ENCODE measurements around the gene DISC1.
"Not testable (repeated sequence)": the region's sequence is repeated elsewhere in the genome, so short reads cannot be mapped to it uniquely, and the experiment has no call there.

Gene DISC1

GRCh38 chr1:231705806-231706760 lies 79.5 kb downstream of the DISC1 start:
- no peak for DNase-seq

GRCh38 chr1:231706934-231707333 lies 80.3 kb downstream of the DISC1 start:
- DNase-seq: no peak

DNA sequence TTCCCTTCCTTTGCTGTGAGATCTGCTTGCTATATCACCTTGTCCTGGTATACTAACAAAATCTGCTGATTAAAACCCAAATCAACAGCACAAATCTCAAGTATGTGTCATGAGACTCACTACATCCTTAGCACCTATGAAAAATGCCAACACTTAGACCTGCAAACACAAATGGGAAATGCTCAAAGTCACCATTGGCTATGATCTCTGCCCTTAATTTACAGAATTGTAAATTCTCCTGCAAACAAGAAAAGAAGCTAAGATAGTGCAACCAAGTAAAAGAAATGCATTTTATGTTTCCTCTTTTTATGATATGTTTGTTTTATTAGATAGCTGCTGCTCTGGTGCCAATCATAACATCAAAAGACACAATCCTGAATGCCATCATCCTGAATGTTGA lies 80.8 kb downstream of the DISC1 start:
- no peak for DNase-seq

DNA sequence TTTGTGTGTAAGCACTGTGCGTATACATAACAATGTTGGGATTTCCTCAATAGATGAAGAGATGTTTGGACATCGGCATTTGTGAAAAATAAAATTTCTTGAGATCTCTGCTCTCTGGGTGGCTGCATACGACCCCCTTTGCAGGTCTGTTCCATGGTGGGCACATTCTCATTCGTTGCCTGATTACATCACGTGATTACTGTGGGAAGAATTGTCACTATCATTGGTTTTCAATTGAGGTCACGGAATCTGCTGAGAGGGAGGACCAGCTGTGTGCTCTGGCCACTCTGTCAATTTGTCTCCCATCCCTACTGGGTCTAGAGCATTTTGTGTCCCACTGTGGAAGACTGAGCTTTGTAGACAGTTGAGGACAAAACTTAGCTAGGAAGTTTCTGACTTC lies 81.8 kb downstream of the DISC1 start:
- DNase-seq: no peak

- no peak for DNase-seq
Measured at GRCh38 chr1:231714440-231714839, 87.8 kb downstream of the DISC1 start.

DNA sequence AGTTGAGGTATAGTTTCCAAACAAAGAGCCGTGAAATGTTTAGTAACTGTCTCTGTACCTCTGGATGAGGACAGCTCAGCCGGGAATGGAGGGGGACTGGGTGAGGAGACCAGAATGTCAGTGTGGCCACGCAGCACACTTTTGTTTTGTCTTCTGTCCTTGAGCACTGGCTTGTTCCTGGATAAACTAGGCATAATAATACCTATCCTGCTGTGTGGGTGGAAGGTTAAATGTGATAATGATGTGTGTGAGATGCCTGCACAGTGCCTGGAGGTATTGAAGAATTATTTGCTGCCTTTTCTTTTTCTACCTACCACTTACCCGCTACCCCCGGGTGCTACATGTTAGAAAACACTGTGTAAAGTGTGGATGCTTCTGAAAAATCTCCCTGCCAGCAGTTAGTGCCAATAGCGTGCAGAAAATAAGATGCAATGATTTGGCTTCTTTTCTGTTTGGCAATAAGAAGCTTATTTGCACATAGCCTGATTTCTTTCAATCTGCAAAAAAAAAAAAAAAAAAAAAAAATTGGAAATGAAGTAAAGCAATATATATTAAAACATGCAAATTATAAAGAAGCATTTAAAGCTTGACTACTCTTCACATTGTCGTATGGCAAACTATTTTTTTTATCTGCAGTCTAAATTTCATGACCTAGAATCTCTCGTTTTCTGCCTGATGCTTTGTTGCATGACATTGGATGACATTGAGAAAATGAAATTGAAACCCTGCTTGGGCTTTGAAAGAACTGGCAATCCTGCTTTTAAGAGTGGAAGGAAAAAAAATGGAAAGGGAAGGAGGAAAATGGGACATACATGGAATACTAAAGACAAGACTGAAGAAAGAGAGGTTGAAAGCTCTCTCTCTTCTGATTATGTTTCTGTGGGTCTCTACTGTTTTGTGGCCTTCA lies 89.5 kb downstream of the DISC1 start:
- no peak for DNase-seq

- no peak for DNase-seq
Measured at GRCh38 chr1:231716879-231717278, 90.3 kb downstream of the DISC1 start.

GRCh38 chr1:231719485-231720183 lies 93.0 kb downstream of the DISC1 start:
- no peak for DNase-seq

DNA sequence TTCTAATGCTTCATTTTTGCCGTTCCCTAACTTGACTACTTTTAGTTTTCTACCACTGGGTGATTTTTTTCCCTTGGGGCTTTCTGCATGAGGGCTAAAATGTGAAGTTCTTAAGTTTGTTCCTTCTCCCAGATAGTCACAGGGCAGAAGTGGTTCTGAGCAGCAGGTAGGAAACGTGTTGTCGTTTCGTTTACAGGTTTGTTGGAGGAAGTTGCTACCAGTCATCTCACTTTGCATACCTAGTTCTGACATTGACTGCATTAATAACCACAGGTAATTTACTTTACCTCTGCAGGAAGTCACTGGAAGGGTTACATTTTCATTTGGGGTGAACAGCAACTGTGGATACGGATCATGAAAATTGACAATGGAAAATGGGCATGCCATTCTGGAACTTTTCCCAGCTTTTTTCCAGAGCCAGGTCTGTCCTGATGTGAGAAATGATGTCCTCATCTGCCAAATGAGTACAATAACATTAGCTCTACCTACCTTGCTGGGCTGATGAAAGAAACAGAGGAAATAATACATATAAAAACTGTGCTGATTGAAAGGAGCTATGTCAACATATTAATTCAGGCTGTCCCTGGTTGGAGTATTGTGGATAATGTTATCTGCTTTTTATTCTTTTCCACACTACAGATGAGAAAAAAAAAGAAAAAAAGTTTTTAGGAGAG lies 94.2 kb downstream of the DISC1 start:
- no peak for DNase-seq

GRCh38 chr1:231721436-231721835 lies 94.8 kb downstream of the DISC1 start:
- no peak for DNase-seq

GRCh38 chr1:231722356-231722755 lies 95.8 kb downstream of the DISC1 start:
- no peak for DNase-seq

- no peak for DNase-seq
Measured at GRCh38 chr1:231723146-231723545, 96.6 kb downstream of the DISC1 start.

DNA sequence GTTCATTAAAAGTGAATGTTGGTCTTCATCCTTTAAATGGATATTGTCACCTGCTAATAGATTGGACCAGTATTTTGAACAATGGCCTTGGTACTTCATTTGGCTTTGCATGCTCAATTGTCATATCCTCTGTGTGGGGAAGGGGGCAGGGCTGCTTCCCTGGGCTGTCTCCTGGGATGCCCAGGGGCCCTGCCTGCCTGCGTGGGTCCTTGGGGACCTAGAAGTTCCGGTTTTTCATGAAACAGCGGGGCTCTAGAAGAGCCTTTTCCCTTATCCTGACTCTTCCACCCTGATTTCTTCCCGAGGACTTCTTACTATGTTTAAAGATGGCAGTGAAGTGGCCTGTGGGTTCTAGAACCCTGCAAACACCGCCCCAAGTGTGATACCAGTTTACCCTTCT lies 97.5 kb downstream of the DISC1 start:
- no peak for DNase-seq

GRCh38 chr1:231724876-231725647 lies 98.5 kb downstream of the DISC1 start:
- DNase-seq: no peak

DNA sequence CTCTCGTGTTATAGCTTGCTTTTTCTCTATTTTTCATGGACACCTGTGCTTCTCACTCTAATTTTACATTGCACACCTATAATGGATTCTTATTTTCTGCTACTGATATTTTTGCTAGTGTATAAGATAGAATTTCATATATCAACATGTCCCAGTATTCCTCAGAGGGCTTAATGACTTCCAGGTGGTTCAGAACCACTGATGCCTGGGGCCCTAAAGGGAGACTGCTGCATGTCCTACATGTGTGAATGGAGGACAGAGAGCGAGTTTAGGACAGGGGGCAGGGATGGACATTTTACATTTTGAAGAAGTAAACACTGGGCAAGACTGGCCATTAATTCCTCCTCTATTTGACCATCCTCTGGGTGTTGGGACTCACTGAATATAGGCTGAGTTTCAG lies 100.6 kb downstream of the DISC1 start:
- no peak for DNase-seq

DNA sequence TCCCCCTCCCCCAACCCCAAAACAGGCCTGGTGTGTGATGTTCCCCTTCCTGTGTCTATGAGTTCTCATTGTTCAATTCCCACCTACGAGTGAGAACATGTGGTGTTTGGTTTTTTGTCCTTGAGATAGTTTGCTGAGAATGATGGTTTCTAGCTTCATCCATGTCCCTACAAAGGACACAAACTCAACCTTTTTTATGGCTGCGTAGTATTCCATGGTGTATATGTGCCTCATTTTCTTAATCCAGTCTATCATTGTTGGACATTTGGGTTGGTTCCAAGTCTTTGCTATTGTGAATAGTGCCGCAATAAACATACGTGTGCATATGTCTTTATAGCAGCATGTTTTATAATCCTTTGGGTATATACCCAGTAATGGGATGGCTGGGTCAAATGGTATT lies 102.4 kb downstream of the DISC1 start:
- not testable (repeated sequence) for DNase-seq

GRCh38 chr1:231729544-231729943 lies 103.0 kb downstream of the DISC1 start:
- no peak for DNase-seq

DNA sequence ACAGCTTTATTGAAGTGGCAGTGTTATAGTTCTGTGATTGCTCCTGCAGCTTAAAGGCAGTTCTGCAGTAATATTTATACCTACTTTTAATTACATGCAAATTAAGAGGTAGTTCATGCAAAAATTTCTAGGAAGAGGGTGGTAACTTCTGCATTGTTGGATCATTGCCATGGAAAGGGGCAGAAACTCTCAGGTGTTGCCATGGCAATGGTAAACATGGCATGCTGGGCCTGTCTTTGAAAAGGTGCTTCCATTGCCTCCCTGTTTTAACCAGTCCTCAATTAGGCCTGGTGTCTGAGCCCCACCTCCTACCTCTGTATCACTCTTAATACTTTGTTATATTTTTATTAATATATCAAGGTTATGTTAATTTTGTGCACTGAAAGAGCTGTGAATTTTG lies 104.7 kb downstream of the DISC1 start:
- DNase-seq: no peak

DNA sequence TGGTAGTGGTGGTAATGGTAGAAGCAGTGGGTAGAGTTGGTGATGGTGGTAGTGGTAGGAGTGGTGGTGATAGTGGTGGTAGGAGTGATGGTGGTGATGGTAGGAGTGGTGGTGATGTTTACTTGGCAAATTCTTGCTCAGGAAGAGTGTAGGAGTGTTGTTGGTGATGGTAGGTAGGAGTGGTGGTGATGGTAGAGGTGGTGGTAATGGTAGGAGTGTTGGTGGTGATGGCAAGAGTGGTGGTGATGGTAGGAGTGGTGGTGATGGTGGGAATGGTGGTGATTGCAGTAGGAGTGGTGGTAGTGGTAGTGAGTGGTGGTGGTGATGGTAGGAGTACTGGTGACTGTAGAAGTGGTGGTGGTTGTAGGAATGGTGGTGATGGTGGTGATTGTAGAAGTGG lies 106.5 kb downstream of the DISC1 start:
- no peak for DNase-seq

DNA sequence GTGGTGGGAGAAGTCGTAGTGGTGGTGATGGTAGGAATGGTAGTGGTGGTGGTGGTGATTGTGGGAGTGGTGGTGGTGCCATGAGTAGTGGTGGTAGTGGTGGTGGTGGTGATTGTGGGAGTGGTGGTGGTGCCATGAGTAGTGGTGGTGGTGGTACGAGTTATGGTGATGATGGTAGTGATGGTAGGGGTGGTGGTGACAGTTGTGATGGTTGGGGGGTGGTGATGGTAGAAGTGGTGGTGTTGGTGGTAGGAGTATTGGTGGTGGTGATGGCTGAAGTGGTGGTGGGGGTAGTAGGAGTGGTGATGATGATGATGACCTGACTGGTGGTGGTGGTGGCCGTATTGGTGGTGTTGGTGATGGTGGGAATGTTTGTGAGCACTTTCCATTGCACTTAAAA lies 107.1 kb downstream of the DISC1 start:
- no peak for DNase-seq

DNA sequence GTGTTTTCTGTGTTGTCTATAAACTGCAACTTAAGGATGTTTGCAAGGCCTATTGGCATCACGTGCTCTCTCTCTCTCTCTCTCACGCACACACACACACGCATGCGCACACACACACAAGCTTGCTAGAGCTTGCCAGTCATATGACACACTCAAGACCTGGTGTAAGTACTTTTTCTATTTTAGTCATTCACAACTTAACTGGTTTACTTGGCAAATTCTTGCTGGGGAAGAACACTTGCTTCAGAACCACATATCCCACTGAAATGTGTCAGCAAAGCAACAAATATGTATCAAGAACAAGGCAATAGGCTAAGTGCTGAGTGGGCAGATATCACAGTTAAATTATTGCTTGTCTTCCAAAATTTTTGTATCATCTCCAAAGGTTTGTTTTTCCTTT lies 107.8 kb downstream of the DISC1 start:
- no peak for DNase-seq

DNA sequence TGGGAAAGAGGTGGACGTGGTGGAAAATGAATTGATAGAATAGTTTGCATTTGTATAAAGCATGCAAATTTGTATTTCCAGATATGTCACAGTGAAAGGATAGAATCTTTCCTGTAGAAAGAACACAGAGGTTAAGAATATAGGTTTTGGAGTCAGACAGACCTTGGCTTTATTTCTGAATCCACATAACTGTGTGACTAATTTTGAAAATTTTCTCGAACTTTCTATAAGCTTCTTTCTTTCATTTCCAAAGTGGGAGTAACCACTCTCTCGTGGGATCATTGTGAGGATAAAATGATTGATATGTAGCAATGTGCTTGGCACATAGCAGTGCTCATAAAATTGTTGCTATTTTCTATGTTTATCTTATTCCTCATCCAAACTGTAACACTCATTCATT lies 108.8 kb downstream of the DISC1 start:
- DNase-seq: no peak
